Endothelial cell of umbilical vein (primary cell): ENCODE results near the gene TUBGCP3. TPM values are rescaled to one million over a fixed set of nuclear protein-coding genes. Genes with fewer than 3 reads are reported as not detected.

Source experiments
- BruUV-seq: library from RNA; stranded (reverse); fragments of 400-500 nt; replicated peaks from 2 replicates; lab custom pipeline; 2021; lab: Mats Ljungman, UMichigan
- CTCF ChIA-PET: fragments of 300-600, 350-600 bp; sonication (Branson Sonifier 250); formaldehyde crosslinking; loops from one replicate; lab custom pipeline; 2021; ENCODE audit warnings: antibody characterized with exemption, inconsistent platforms; lab: Charles Lee
- POLR2A ChIA-PET: fragments of 300-600, 350-600 bp; sonication (Branson Sonifier 250); formaldehyde crosslinking; loops from one replicate; lab custom pipeline; 2021; ENCODE audit warnings: antibody characterized with exemption, inconsistent platforms; lab: Charles Lee
- DNase-seq: peaks from one replicate; pipeline ENCODE4 v3.0.0-alpha.2; 2011; ENCODE audit warnings: low read depth, low spot score
- FAIRE-seq: peaks from 2 replicates; lab custom pipeline; 2011; peaks lifted over from hg19 to GRCh38; lab: Jason Lieb, UNC
- H2AFZ ChIP-seq: 2 replicates; pipeline ENCODE4 v1.6.0; 2012; ENCODE audit warnings: low read depth, low read length, control low read depth, inconsistent platforms
- H3K27ac ChIP-seq: 2 replicates; pipeline ENCODE4 v1.5.1; 2011; ENCODE audit warnings: low read depth, mild to moderate bottlenecking, control low read depth, low read length, moderate library complexity; ENCODE audit not compliant: insufficient read depth
- H3K27me3 ChIP-seq, 2 experiments: 2 replicates each; pipeline versions ENCODE4 v1.6.0 to v1.6.1; 2011; ENCODE audit warnings: low read length in 2 of 2, mixed read lengths in 1 of 2; ENCODE audit not compliant: control insufficient read depth in 2 of 2, insufficient read depth in 2 of 2
- H3K36me3 ChIP-seq, 2 experiments: 2 replicates in 1 of 2; 3 replicates in 1 of 2; pipeline ENCODE4 v1.5.1; 2011; ENCODE audit warnings: low read length in 2 of 2, mild to moderate bottlenecking in 1 of 2, moderate library complexity in 1 of 2; ENCODE audit not compliant: control insufficient read depth in 2 of 2, insufficient read depth in 2 of 2; ENCODE audit errors: extremely low read depth in 1 of 2
- H3K4me1 ChIP-seq: 3 replicates; pipeline ENCODE4 v1.5.1; 2011; ENCODE audit warnings: mild to moderate bottlenecking, low read length; ENCODE audit not compliant: control insufficient read depth, insufficient read depth; ENCODE audit errors: extremely low read depth
- H3K4me2 ChIP-seq: 2 replicates; pipeline ENCODE4 v1.6.1; 2011; ENCODE audit warnings: low read length, control low read depth, mixed read lengths; ENCODE audit not compliant: insufficient read depth
- H3K4me3 ChIP-seq, 3 experiments: fragments of 200-600 bp in 1 of 3; sonication (generic), shearing (Covaris generic) in 1 of 3; replicated peaks in 1 of 3; 2 replicates each; pipeline ENCODE4 v1.5.1; 2011 to 2016; ENCODE audit warnings: control low read depth in 3 of 3, low read length in 3 of 3, mild to moderate bottlenecking in 2 of 3, inconsistent platforms in 1 of 3, low read depth in 1 of 3, moderate library complexity in 1 of 3; ENCODE audit not compliant: insufficient read depth in 1 of 3
- H3K79me2 ChIP-seq: 2 replicates; pipeline ENCODE4 v1.6.0; 2012; ENCODE audit warnings: low read length, inconsistent platforms; ENCODE audit not compliant: control insufficient read depth, insufficient read depth
- H3K9ac ChIP-seq: replicated peaks from 2 replicates; pipeline ENCODE3; 2011; ENCODE audit warnings: low read length, control low read depth; ENCODE audit not compliant: insufficient read depth; ENCODE audit errors: extremely low read depth
- H3K9me1 ChIP-seq: replicated peaks from 3 replicates; pipeline ENCODE4 v1.6.0; 2011; ENCODE audit warnings: mild to moderate bottlenecking, low read length; ENCODE audit not compliant: control insufficient read depth, insufficient read depth; ENCODE audit errors: extremely low read depth
- H3K9me3 ChIP-seq: replicated peaks from 2 replicates; pipeline ENCODE4 v1.5.1; 2012; ENCODE audit warnings: low read length, inconsistent platforms; ENCODE audit not compliant: control insufficient read depth, insufficient read depth
- H4K20me1 ChIP-seq: replicated peaks from 2 replicates; pipeline ENCODE3; 2011; ENCODE audit warnings: mild to moderate bottlenecking, low read length; ENCODE audit not compliant: control insufficient read depth, insufficient read depth; ENCODE audit errors: extremely low read depth
- CTCF ChIP-seq, 2 donors: IDR thresholded peaks; 1 replicate in 1 of 2; 2 replicates in 1 of 2; pipeline ENCODE4 v1.5.1; 2011; ENCODE audit warnings: low read length in 2 of 2, mild to moderate bottlenecking in 2 of 2, moderate library complexity in 2 of 2, control low read depth in 1 of 2, inconsistent platforms in 1 of 2, low read depth in 1 of 2; ENCODE audit not compliant: insufficient read depth in 1 of 2; ENCODE audit errors: extremely low read depth in 1 of 2
- EZH2 ChIP-seq: IDR thresholded peaks from 2 replicates; pipeline ENCODE4 v1.6.1; 2012; ENCODE audit warnings: borderline replicate concordance, low read depth, mild to moderate bottlenecking, moderate library complexity, low read length, inconsistent platforms; ENCODE audit not compliant: severe bottlenecking
- JUN ChIP-seq: IDR thresholded peaks from 2 replicates; pipeline ENCODE4 v1.6.1; 2011; ENCODE audit warnings: borderline replicate concordance, low read depth; ENCODE audit not compliant: insufficient read length, insufficient read depth
- MAX ChIP-seq: IDR thresholded peaks from 2 replicates; pipeline ENCODE4 v1.6.1; 2011; ENCODE audit not compliant: insufficient read depth, insufficient read length
- POLR2AphosphoS5 ChIP-seq: IDR thresholded peaks from 2 replicates; pipeline ENCODE4 v1.6.1; 2012; ENCODE audit warnings: low read depth, mild to moderate bottlenecking, control low read depth, low read length, moderate library complexity; ENCODE audit not compliant: insufficient read depth
- dilution Hi-C: fragments of 300-500 bp; cut with MboI; formaldehyde crosslinking; loops from one replicate; pipeline ENCODE4 v1.15.0; 2019; ENCODE audit warnings: low sequenced_read_pairs; ENCODE audit not compliant: extremely low pct_ligation_motif_present
- intact Hi-C: fragments of 100-400 bp; cut with micrococcal nuclease; formaldehyde crosslinking; loops from one replicate; pipeline ENCODE4 v1.10.0; 2022
- polyA plus RNA-seq, 4 experiments: library from polyadenylated mRNA; depleted of rRNA in 3 of 4; stranded (reverse) in 3 of 4; unstranded in 1 of 4; fragments of >200 nt; gene quantifications; 2 replicates each; pipeline versions ENCODE4 v1.2.1 to v1.2.3, GENCODE V29; 2011 to 2012; ENCODE audit warnings: missing spikeins in 1 of 4
- total RNA-seq: library from RNA; stranded (reverse); gene quantifications from 2 replicates; pipeline ENCODE4 v1.2.3, GENCODE V29; 2021

Gene TUBGCP3
- total and polyA plus RNA-seq, 2 donors (not counting 3 experiments of a cell fraction or from before 2014, with no cell fraction given), result 36.4 to 47.7 TPM

- intact Hi-C loops, result loop anchor here (1.0 to 5.0 kb wide), 2 partner anchors 76 to 95 kb away; partner anchors contain the start of gene TUBGCP3
- no TSS peak for BruUV-seq
- Histone ChIP-seq H3K9ac (no peak overlapping the region), H3K27ac (no peak overlapping the region), H2AFZ (no peak overlapping the region), H3K79me2 (no peaks in the 10 kb centered on the region), H3K9me1 (no peaks in the 10 kb centered on the region), H3K9me3 (no peaks in the 10 kb centered on the region), H3K36me3 (peaks cover 7 to 15% of the 10 kb centered on the region in 2 experiments), H4K20me1 (no peaks in the 10 kb centered on the region), H3K4me3 (no peak overlapping the region), H3K27me3 (no peaks in the 10 kb centered on the region), H3K4me1 (no peaks in the 10 kb centered on the region), H3K4me2 (no peak overlapping the region)
- no peak for DNase-seq
- FAIRE-seq, result no peak
- dilution Hi-C loops, result no loop called here
- ChIA-PET POLR2A (no interaction called here), CTCF (interaction anchor here (0.6 to 1.3 kb wide), 4 partner anchors 9 to 96 kb away, joined by 3 to 5 read pairs (median 3); no protein-coding TSS in a partner anchor)
- no peak for TF ChIP-seq JUN
- TF ChIP-seq MAX, result no peak
- TF ChIP-seq EZH2, result no peak
- no peak for TF ChIP-seq CTCF (IDR thresholded peaks at IDR 0.05; ENCODE audit: extremely low read depth in 1 of 2, insufficient read depth in 1 of 2, low read depth in 1 of 2, low read length in 2 of 2)
- TF ChIP-seq POLR2AphosphoS5, result no peak
Observed at GRCh38 chr13:112510987-112511685, 76.8 kb downstream of the TUBGCP3 start.
